ENCODE measurements around the gene ZNF107.

- TF ChIP-seq, protein P1, sequence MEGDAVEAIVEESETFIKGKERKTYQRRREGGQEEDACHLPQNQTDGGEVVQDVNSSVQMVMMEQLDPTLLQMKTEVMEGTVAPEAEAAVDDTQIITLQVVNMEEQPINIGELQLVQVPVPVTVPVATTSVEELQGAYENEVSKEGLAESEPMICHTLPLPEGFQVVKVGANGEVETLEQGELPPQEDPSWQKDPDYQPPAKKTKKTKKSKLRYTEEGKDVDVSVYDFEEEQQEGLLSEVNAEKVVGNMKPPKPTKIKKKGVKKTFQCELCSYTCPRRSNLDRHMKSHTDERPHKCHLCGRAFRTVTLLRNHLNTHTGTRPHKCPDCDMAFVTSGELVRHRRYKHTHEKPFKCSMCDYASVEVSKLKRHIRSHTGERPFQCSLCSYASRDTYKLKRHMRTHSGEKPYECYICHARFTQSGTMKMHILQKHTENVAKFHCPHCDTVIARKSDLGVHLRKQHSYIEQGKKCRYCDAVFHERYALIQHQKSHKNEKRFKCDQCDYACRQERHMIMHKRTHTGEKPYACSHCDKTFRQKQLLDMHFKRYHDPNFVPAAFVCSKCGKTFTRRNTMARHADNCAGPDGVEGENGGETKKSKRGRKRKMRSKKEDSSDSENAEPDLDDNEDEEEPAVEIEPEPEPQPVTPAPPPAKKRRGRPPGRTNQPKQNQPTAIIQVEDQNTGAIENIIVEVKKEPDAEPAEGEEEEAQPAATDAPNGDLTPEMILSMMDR (IDR thresholded peaks at IDR 0.05; ENCODE audit: insufficient read depth, low read depth, low read length): no peak
- TF ChIP-seq EZH2 (IDR thresholded peaks at IDR 0.05; ENCODE audit: insufficient read depth, low read length): no peak
Observed at GRCh38 chr7:64744680-64745079, 78.7 kb downstream of the ZNF107 start.
